Measurements from ENCODE around the gene COL6A1. TPM values are rescaled to one million over a fixed set of nuclear protein-coding genes. Genes with fewer than 3 reads are reported as not detected.
A peak's percentile ranks its signal among the peaks of the same experiment; 100 is the strongest.

The COL6A1 gene
- total RNA-seq, 1 donor from 2014 or later: 226 TPM

DNA sequence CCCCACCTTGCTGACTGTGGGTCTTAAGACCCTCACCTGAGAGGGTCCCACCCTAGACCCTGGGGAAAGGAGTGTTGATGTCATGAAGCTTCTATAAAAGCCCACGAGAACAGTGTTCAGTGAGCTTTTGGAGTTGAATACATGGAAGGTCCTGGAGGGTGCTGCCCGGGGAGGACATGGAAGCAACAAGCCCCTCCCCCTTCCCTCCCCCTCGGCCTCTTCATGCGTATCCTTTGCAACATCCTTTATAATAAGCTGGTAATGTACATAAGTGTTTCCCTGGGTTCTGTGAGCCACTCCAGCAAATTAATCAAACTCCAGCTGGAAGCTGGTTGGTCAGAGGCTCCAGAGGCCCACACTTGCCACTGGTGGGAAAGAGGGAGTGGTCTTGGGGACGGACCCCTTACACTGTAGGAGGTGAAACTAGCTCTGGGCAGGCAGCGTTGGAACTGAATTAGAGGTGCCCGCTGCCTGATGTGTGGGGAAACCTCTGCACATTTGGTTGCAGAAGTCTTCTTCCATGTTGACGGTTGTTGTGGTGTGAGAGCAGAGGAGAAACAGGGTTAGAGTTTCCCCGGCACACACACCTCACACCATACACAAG, 14.7 kb upstream of the COL6A1 start:
- H3K27me3 ChIP-seq (ENCODE audit: control insufficient read depth, insufficient read depth, low read length): no peaks in the 10 kb centered on the region
- no peak overlapping the region for H3K4me3 ChIP-seq (ENCODE audit: low read depth, low read length)
- no peaks in the 10 kb centered on the region for H3K36me3 ChIP-seq (ENCODE audit: control insufficient read depth, insufficient read depth, low read length)
- no peak for TF ChIP-seq CTCF (IDR thresholded peaks at IDR 0.05; ENCODE audit: insufficient read depth, low read length, poor library complexity, severe bottlenecking)
- DNase-seq (ENCODE audit: low read depth): no peak

- Histone ChIP-seq H3K36me3 (ENCODE audit: control insufficient read depth, insufficient read depth, low read length) (no peaks in the 10 kb centered on the region), H3K27me3 (ENCODE audit: control insufficient read depth, insufficient read depth, low read length) (peaks cover 2% of the 10 kb centered on the region), H3K4me3 (ENCODE audit: low read depth, low read length) (no peak overlapping the region)
- DNase-seq (ENCODE audit: low read depth): no peak
- no peak for TF ChIP-seq CTCF (IDR thresholded peaks at IDR 0.05; ENCODE audit: insufficient read depth, low read length, poor library complexity, severe bottlenecking)
Observed at GRCh38 chr21:45969921-45970673, 11.5 kb upstream of the COL6A1 start.

DNA sequence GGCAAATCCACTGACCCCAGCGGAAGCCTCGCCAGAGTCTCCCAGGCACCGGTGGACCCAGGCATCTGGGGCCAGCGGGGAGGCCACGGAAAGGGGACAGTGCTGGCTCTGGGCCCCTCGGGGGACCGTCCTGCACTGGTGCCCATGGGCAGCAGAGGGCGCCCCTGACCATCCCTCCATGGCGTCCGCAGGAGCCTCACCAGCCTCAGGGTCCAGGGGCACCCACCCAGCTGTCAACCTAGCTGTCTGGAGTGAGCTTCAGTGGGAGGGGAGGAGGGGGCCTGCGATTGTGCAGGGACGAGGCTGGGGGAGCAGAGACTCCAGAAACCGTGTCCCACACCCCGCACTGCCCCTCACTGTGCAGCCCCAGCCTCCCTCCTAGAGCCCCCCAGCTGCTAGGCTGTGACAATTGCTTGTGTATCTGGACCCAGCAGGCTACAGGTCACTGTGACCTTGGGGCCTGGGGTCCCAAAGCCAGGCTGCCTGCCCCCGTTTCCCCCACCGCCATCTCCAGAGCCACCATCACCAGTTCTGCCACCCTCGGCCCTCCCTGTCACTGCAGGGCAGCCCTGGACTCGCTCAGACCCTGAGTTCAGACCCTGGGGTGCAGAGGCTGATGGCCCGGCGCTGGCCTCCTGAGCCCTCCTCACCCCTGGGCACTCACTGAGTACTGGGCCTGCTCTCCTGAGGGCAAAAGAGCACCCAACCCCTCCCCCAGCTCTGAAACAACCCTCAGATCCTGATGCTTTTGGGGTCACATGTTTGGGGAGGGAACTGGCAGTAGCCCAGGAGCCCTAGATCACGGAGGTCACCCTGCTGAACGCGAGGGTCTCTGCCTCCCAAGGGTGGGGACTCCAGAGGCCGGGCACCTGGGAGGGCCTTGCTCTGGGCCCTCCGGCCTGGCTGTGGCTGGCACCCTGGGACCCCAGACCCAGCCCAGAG, 10.6 kb upstream of the COL6A1 start:
- DNase-seq (ENCODE audit: low read depth): no peak
- Histone ChIP-seq H3K36me3 (ENCODE audit: control insufficient read depth, insufficient read depth, low read length) (no peaks in the 10 kb centered on the region), H3K27me3 (ENCODE audit: control insufficient read depth, insufficient read depth, low read length) (peaks cover 2% of the 10 kb centered on the region), H3K4me3 (ENCODE audit: low read depth, low read length) (no peak overlapping the region)
- peak; percentile 95 for TF ChIP-seq CTCF (IDR thresholded peaks at IDR 0.05; ENCODE audit: insufficient read depth, low read length, poor library complexity, severe bottlenecking)

DNA sequence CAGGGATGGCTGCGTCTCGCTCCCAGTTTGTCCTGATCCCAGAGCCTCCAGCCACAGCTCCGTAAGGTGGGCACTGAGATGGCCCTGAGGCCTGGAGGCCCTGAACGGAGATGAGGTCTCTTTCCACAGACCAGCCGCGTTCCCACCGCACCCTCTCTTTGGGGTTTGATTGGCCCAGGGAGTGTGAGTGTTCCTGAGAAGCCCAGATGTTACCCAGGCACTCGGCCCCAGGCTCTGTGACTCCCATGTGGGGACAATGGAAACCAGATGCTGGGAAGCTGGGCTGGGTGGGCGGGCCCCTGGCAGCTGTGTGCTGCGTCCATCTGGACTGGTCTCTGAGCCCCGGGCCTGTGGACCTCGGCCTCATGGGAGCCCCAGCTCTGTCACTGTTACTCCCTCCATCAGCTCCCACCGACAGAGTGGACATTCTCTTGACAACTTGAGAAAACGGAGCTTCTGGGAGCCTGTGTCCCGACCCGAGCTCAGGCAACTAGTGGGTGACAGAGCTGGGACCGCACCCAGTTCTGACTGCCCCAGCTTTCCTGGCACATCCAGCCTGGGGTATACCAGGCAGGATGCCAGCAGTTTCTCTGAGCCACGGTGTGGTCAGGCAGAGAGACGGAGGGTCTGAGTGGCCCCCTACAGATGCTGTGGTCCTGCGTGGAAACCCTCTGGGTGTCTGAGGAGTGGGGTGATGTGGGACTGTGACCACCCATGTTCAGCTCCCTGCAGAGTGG, 9.8 kb upstream of the COL6A1 start:
- DNase-seq (ENCODE audit: low read depth): no peak
- no peak overlapping the region for H3K4me3 ChIP-seq (ENCODE audit: low read depth, low read length)
- TF ChIP-seq CTCF (IDR thresholded peaks at IDR 0.05; ENCODE audit: insufficient read depth, low read length, poor library complexity, severe bottlenecking): no peak
- H3K36me3 ChIP-seq (ENCODE audit: control insufficient read depth, insufficient read depth, low read length): no peaks in the 10 kb centered on the region
- peaks cover 2% of the 10 kb centered on the region for H3K27me3 ChIP-seq (ENCODE audit: control insufficient read depth, insufficient read depth, low read length)

GRCh38 chr21:45972353-45972715, 9.2 kb upstream of the COL6A1 start:
- Histone ChIP-seq H3K27me3 (ENCODE audit: control insufficient read depth, insufficient read depth, low read length) (peaks cover 2% of the 10 kb centered on the region), H3K36me3 (ENCODE audit: control insufficient read depth, insufficient read depth, low read length) (no peaks in the 10 kb centered on the region), H3K4me3 (ENCODE audit: low read depth, low read length) (peak overlapping the region; percentile 42)
- DNase-seq (ENCODE audit: low read depth): no peak
- TF ChIP-seq CTCF (IDR thresholded peaks at IDR 0.05; ENCODE audit: insufficient read depth, low read length, poor library complexity, severe bottlenecking): no peak

All from kidney epithelial cell (primary cell).